Measurements from ENCODE around the gene NTSR1.

DNA sequence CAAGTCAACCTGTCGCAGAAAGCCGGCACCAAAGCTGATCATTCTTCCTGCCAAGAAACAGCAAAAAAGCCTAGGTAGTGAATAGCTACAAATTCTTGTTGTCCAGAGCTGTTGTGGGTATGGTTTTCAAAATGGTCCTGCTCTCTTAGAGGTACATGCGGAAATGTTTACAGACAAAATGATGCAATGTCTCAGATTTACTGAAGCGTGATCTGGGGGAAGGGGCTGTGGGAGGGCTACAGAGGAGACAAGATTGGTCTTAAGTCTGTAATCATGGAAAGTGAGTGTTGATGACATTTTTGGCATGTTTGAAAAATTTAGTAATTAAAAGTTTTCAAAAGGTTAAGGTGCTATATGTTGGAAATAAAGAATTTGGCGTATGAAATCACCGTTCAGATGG, 6.2 kb downstream of the NTSR1 start:
- no peak for TF ChIP-seq EZH2 (IDR thresholded peaks at IDR 0.05; ENCODE audit: low read length, unreplicated experiment)
- TF ChIP-seq, protein P1, sequence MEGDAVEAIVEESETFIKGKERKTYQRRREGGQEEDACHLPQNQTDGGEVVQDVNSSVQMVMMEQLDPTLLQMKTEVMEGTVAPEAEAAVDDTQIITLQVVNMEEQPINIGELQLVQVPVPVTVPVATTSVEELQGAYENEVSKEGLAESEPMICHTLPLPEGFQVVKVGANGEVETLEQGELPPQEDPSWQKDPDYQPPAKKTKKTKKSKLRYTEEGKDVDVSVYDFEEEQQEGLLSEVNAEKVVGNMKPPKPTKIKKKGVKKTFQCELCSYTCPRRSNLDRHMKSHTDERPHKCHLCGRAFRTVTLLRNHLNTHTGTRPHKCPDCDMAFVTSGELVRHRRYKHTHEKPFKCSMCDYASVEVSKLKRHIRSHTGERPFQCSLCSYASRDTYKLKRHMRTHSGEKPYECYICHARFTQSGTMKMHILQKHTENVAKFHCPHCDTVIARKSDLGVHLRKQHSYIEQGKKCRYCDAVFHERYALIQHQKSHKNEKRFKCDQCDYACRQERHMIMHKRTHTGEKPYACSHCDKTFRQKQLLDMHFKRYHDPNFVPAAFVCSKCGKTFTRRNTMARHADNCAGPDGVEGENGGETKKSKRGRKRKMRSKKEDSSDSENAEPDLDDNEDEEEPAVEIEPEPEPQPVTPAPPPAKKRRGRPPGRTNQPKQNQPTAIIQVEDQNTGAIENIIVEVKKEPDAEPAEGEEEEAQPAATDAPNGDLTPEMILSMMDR (conservative IDR thresholded peaks at IDR 0.05; ENCODE audit: low read depth, low read length) = no peak
